GM21515 (cell line): ENCODE measurements around the gene EEFSEC.

Experiments used
- ATAC-seq: cut with Tn5 transposase; IDR thresholded peaks from one replicate; pipeline ENCODE4 v1.9.1; 2021; ENCODE audit not compliant: unreplicated experiment

The EEFSEC gene

GRCh38 chr3:128240232-128240631 lies 87.0 kb downstream of the EEFSEC start:
- no peak for ATAC-seq

GRCh38 chr3:128241741-128242140 lies 88.5 kb downstream of the EEFSEC start:
- no peak for ATAC-seq

- no peak for ATAC-seq
These were observed 89.7 kb downstream of the EEFSEC start for GRCh38 chr3:128242818-128243601.

GRCh38 chr3:128243602-128244504 lies 90.6 kb downstream of the EEFSEC start:
- ATAC-seq = no peak

GRCh38 chr3:128245460-128245859 lies 92.2 kb downstream of the EEFSEC start:
- no peak for ATAC-seq

- no peak for ATAC-seq
These were observed 94.6 kb downstream of the EEFSEC start for GRCh38 chr3:128247666-128248409.

- no peak for ATAC-seq
These were observed 98.8 kb downstream of the EEFSEC start for GRCh38 chr3:128252083-128252482.

- no peak for ATAC-seq
These were observed 99.9 kb downstream of the EEFSEC start for GRCh38 chr3:128253150-128253549.

GRCh38 chr3:128254066-128254590 lies 100.8 kb downstream of the EEFSEC start:
- no peak for ATAC-seq

- no peak for ATAC-seq
These were observed 101.7 kb downstream of the EEFSEC start for GRCh38 chr3:128254967-128255366.

- no peak for ATAC-seq
These were observed 102.8 kb downstream of the EEFSEC start for GRCh38 chr3:128256131-128256530.

GRCh38 chr3:128257632-128258031 lies 104.4 kb downstream of the EEFSEC start:
- ATAC-seq = no peak

- ATAC-seq = no peak
These were observed 107.0 kb downstream of the EEFSEC start for GRCh38 chr3:128260275-128260674.

GRCh38 chr3:128262457-128262856 lies 109.2 kb downstream of the EEFSEC start:
- no peak for ATAC-seq

GRCh38 chr3:128263118-128263517 lies 109.8 kb downstream of the EEFSEC start:
- ATAC-seq = no peak

- no peak for ATAC-seq
These were observed 110.7 kb downstream of the EEFSEC start for GRCh38 chr3:128263946-128264345.

GRCh38 chr3:128266453-128266852 lies 113.2 kb downstream of the EEFSEC start:
- no peak for ATAC-seq

- ATAC-seq = no peak
These were observed 114.3 kb downstream of the EEFSEC start for GRCh38 chr3:128267541-128267940.

GRCh38 chr3:128269006-128269775 lies 115.9 kb downstream of the EEFSEC start:
- ATAC-seq = no peak

GRCh38 chr3:128269796-128270195 lies 116.5 kb downstream of the EEFSEC start:
- no peak for ATAC-seq
